ENCODE results near the gene DYNC2H1. TPM values are rescaled to one million over a fixed set of nuclear protein-coding genes. Genes with fewer than 3 reads are reported as not detected.

DYNC2H1 gene
- total RNA-seq, 3 donors from 2014 or later = 2.3 to 12.4 (median 5.0) TPM

DNA sequence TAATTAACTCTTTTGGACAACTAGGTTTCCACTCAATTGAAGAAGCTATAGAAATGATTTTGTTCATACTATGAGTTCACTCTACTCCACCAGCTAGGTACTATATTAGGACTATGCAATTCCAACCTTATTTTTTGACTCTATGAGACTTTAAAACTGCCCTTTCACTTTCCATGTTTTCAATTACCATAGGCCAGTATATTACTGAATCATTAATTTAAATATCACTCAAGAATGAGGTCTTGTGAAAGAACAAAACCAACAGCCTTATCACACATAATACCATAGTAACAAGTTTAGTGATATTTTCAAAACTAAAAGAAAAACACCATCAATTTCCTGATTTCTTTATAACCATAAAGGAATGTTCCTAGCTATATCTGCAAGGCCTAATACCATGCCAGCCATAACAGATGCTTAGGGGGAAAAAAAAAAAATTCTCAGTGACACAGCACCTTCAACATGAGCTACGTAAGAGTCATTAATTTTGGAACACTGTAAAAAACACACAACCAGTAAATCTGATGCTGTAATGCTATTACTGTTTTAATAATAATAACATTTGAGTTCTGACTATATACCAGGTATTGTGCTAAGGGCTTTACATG, 23.4 kb upstream of the DYNC2H1 start:
- peaks cover 11% of the 10 kb centered on the region for H3K4me1 ChIP-seq (ENCODE audit: low read depth)
- no peak overlapping the region for H3K4me3 ChIP-seq
- DNase-seq (no peak), ATAC-seq (no peak)
- TF ChIP-seq, protein P1, sequence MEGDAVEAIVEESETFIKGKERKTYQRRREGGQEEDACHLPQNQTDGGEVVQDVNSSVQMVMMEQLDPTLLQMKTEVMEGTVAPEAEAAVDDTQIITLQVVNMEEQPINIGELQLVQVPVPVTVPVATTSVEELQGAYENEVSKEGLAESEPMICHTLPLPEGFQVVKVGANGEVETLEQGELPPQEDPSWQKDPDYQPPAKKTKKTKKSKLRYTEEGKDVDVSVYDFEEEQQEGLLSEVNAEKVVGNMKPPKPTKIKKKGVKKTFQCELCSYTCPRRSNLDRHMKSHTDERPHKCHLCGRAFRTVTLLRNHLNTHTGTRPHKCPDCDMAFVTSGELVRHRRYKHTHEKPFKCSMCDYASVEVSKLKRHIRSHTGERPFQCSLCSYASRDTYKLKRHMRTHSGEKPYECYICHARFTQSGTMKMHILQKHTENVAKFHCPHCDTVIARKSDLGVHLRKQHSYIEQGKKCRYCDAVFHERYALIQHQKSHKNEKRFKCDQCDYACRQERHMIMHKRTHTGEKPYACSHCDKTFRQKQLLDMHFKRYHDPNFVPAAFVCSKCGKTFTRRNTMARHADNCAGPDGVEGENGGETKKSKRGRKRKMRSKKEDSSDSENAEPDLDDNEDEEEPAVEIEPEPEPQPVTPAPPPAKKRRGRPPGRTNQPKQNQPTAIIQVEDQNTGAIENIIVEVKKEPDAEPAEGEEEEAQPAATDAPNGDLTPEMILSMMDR (IDR thresholded peaks at IDR 0.05) = no peak
- no peaks in the 10 kb centered on the region for H3K36me3 ChIP-seq (ENCODE audit: low read depth)
- no peaks in the 10 kb centered on the region for H3K9me3 ChIP-seq
- intact Hi-C loops (cut with DNase I, micrococcal nuclease) = no loop called here

DNA sequence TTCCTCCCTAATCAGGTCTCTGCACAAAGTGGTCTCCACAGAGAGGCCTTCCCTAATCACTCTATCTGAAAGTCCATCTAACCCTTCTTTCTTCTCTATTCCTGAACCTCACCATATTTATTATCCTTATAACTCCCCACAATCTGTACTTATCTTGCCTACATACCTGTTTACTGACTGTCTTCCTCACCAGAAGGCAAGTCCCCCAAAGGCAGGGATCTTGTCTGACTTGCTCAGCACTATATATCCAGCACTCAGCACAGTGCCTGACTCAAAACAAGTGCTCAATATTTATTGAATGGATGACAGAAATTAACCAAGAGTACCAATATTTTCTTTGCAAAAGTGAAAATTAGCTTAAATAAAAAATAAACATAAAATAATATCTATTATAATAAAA, 22.8 kb upstream of the DYNC2H1 start:
- no peak for ATAC-seq
- TF ChIP-seq, protein P1 (IDR thresholded peaks at IDR 0.05) = no peak
- Histone ChIP-seq H3K9me3 (no peaks in the 10 kb centered on the region), H3K4me1 (ENCODE audit: low read depth) (peaks cover 14% of the 10 kb centered on the region), H3K36me3 (ENCODE audit: low read depth) (no peaks in the 10 kb centered on the region), H3K4me3 (no peak overlapping the region)
- intact Hi-C loops (cut with DNase I, micrococcal nuclease) = no loop called here
- DNase-seq = no peak

DNA sequence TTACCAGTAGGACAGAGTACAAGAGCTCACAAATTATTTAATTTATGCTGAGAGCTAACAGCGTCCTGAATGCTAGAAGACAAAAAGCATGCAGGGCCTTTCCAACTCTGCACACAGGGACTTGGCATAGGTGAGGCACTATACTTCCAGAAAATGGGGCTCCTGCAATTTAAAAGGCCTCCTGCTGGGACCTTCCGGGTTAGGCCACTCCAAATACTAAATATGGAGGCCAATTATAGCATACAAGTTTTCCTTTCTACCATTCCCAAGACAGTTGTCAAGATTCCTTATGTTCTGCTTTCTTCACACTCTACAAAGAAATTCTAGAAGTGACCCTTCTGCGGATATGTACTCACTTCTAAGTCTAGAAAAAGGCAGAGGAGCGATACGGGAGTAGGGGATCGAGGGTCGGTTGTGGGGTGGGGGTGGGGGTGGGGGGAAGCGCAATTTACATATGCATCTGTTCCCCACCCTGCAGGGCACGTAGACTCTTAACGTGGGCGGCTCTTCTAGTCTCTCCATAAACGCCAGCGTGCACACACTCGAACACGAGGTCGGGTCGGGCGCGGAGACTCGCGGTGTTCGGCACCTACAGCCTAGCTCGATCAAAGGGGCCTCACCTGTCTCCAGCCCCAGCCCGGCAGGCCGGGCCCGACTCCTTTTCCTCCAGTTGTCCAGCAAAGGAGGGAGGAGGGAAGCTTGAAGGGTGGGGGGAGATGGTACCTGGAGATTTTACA, 18.0 kb upstream of the DYNC2H1 start:
- ATAC-seq = peak; percentile 74
- intact Hi-C loops (cut with DNase I, micrococcal nuclease) = no loop called here
- peak; percentile 47 to 70 (median 63) for DNase-seq
- H3K9me3 ChIP-seq = no peaks in the 10 kb centered on the region
- H3K4me1 ChIP-seq (ENCODE audit: low read depth) = peaks cover 14% of the 10 kb centered on the region
- peak overlapping the region; percentile 81 for H3K4me3 ChIP-seq
- no peaks in the 10 kb centered on the region for H3K36me3 ChIP-seq (ENCODE audit: low read depth)
- TF ChIP-seq, protein P1 (IDR thresholded peaks at IDR 0.05) = no peak

DNA sequence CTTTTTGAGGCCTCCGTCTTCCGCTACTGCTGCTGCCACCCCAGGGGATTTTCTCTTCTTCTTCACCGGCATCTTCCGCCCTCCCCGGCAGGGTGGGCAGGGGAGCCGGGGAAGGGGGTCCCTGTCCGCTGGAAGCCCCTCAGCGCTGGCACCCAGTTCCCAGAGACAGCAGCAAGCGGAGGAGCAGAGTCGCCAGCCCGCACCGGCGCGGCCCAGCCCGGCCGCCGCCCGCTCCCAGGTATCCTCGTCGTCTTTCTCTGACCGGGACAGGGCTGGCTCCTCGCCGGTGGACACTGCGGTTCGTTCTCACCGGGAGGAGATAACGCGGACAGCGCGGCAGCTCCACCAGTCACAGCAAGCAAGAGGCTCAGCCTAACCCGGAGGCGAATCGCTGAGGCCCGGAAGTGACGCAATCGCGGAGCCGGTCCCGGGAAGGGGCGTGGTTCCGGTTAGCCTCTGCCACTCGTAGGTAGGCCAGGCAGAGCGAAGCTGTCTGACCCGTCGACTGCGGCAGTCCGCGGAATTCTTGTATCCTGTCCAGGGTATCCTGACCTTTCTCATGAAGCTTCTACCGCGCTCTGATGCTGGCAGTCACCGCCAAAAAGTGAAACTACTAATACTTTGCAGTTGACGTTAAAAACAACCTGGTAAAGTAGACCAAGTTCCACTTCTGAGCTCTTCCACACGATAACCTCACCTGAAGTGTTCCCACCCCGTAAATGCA, 17.3 kb upstream of the DYNC2H1 start, which contains the start of gene DCUN1D5:
DCUN1D5 (minus strand) TSS at position 360 of the 724 bp plus-strand sequence; CDS start at position 72, 288 bp downstream.
- Histone ChIP-seq H3K4me1 (ENCODE audit: low read depth) (peaks cover 14% of the 10 kb centered on the region), H3K4me3 (peak within 1 kb of the TSS; percentile 81), H3K36me3 (ENCODE audit: low read depth) (no peaks in the 10 kb centered on the region), H3K9me3 (no peaks in the 10 kb centered on the region)
- ATAC-seq = peak; percentile 100
- intact Hi-C loops (cut with DNase I, micrococcal nuclease) = no loop called here
- DNase-seq = peak; percentile 98
- TF ChIP-seq, protein P1 (IDR thresholded peaks at IDR 0.05) = no peak

DNA sequence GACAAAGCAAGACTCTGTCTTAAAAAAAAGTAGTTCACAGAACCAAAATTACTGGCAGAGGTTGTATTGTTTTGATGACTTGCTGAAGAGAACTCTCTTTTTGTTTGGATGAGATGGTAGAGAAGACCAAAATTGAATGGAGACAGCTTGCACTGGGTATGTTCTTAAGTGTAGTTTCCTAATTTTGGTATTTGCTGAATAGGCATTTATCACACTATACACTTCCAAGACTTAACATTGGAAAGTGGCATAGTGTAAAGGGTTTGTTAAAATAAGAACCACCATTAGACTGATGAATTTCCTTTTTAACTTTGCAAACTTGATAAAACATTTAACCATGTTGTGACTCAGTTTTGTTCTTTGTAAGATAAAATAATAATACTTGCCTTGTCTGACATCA, 11.9 kb upstream of the DYNC2H1 start:
- Histone ChIP-seq H3K9me3 (no peaks in the 10 kb centered on the region), H3K36me3 (ENCODE audit: low read depth) (no peaks in the 10 kb centered on the region), H3K4me3 (no peak overlapping the region), H3K4me1 (ENCODE audit: low read depth) (no peaks in the 10 kb centered on the region)
- DNase-seq (no peak), ATAC-seq (no peak)
- intact Hi-C loops (cut with DNase I, micrococcal nuclease) = no loop called here
- TF ChIP-seq, protein P1 (IDR thresholded peaks at IDR 0.05) = no peak

Measured in mucosa of descending colon (tissue), 3 donors.